COR-L47 (cell line): ENCODE measurements around the gene OPA1.

ENCODE experiments used
- DNase-seq: peaks from one replicate; lab custom pipeline; 2025; lab: John Stamatoyannopoulos, UW

OPA1 gene, protein sequence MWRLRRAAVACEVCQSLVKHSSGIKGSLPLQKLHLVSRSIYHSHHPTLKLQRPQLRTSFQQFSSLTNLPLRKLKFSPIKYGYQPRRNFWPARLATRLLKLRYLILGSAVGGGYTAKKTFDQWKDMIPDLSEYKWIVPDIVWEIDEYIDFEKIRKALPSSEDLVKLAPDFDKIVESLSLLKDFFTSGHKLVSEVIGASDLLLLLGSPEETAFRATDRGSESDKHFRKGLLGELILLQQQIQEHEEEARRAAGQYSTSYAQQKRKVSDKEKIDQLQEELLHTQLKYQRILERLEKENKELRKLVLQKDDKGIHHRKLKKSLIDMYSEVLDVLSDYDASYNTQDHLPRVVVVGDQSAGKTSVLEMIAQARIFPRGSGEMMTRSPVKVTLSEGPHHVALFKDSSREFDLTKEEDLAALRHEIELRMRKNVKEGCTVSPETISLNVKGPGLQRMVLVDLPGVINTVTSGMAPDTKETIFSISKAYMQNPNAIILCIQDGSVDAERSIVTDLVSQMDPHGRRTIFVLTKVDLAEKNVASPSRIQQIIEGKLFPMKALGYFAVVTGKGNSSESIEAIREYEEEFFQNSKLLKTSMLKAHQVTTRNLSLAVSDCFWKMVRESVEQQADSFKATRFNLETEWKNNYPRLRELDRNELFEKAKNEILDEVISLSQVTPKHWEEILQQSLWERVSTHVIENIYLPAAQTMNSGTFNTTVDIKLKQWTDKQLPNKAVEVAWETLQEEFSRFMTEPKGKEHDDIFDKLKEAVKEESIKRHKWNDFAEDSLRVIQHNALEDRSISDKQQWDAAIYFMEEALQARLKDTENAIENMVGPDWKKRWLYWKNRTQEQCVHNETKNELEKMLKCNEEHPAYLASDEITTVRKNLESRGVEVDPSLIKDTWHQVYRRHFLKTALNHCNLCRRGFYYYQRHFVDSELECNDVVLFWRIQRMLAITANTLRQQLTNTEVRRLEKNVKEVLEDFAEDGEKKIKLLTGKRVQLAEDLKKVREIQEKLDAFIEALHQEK

DNA sequence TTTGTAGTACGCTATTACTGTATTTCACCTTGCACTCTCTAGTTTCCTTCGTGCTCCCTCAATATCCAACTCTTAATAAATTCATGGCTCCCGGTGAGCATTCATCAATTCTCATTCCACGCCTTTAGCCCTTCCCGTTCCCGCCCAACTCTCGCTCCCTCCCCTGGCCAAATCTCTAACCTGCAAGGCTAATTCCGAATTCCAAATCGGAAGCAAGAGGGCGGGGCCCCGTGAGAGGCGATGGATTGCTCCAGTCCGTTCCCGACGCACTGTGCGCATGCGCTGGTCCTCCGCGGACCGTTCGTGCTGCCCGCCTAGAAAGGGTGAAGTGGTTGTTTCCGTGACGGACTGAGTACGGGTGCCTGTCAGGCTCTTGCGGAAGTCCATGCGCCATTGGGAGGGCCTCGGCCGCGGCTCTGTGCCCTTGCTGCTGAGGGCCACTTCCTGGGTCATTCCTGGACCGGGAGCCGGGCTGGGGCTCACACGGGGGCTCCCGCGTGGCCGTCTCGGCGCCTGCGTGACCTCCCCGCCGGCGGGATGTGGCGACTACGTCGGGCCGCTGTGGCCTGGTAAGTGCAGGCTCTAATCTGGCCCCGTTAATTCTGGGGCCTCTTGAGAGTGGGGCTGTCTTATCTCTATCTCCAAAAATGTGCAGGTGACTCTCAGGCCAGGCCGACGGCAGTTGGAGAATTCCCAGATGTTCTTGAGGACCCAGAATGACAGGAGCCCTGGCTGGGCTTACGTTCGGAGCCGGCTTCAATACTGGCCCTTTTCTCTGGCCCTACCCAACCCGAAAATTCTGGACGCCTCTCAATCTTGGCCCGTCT lies at the start of gene OPA1:
Gene OPA1, plus strand, starts transcription at position 368 of the 827 bp plus-strand sequence. Its CDS starts 170 bp downstream, at position 538.
- peak; percentile 100 for DNase-seq

- no peak for DNase-seq
These were observed 48.7 kb upstream of the OPA1 start for GRCh38 chr3:193544289-193544688.

GRCh38 chr3:193545304-193545703 lies 47.7 kb upstream of the OPA1 start:
- no peak for DNase-seq

- DNase-seq, result no peak
These were observed 46.9 kb upstream of the OPA1 start for GRCh38 chr3:193546129-193546528.

DNA sequence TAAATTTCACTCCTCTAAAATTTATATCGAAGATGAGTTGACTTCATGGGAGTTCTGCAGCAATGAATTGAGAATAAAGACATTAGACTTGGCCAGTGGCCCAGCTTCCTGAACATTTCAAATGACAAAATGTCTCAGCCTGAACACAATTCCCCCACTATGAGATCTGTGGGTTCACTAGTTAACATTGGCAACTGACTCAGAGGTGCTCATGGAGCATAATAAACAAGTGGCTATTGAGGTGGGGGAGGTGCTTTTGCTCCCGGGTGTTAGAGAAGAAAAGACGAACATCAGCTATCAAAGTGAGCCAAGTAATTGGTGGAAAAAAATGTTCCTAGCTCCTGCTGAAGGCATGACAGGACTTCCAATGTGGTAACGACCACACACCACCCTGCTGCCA lies 44.6 kb upstream of the OPA1 start:
- DNase-seq, result no peak

DNA sequence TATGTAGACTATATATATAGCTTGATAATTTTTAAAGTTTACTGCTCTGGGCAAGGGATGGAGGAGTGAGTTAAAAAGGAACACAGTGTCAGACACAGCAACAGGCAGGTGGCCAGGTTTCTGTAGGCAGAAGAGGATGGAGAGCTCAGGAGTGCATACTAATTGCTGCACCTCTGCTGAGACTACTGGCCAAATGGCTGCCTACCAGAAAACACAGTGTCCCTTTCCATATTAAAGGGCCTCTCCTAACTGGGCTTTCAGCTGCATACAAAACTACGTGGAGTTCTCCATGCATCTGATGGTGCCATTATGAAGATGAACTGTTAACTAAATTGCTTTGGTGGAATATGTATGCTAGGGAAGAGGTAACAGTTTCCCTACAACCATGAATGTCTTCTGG lies 40.1 kb upstream of the OPA1 start:
- DNase-seq, result peak; percentile 38

- DNase-seq, result peak; percentile 35
These were observed 39.4 kb upstream of the OPA1 start for GRCh38 chr3:193553586-193553985.

- DNase-seq, result no peak
These were observed 38.2 kb upstream of the OPA1 start, which contains the start of gene ATP13A4 for GRCh38 chr3:193554811-193555210. ATP13A4 (minus strand) TSS chr3:193554895; CDS start chr3:193554799, 96 bp downstream.

GRCh38 chr3:193556841-193557240 lies 36.2 kb upstream of the OPA1 start:
- DNase-seq, result peak; percentile 67

GRCh38 chr3:193559100-193559499 lies 33.9 kb upstream of the OPA1 start:
- DNase-seq, result no peak

GRCh38 chr3:193560091-193560490 lies 32.9 kb upstream of the OPA1 start:
- DNase-seq, result no peak

DNA sequence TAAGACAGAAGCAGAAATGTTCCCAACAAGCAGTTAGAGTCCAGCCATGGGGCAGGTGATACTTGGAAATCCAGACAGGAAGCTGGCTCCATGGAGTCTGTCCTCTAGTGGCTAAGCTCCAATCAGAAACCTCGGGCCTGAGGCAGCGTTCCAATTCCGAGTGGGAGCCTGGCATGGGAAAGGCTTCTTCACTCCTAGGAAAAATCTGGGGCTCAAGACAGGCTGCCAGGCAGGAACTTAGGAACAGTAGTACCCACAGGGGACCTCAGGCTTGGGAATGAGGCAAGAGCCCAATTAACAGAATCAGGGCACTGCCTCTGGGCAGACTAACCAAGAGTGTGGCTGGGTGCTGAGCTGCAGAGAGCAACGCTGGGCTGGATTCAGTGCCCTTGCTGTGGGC lies 32.1 kb upstream of the OPA1 start:
- DNase-seq, result peak; percentile 53

- no peak for DNase-seq
These were observed 29.6 kb upstream of the OPA1 start for GRCh38 chr3:193563426-193563825.

- DNase-seq, result peak; percentile 62
These were observed 29.0 kb upstream of the OPA1 start for GRCh38 chr3:193564012-193564411.

GRCh38 chr3:193569119-193569518 lies 23.9 kb upstream of the OPA1 start:
- no peak for DNase-seq

DNA sequence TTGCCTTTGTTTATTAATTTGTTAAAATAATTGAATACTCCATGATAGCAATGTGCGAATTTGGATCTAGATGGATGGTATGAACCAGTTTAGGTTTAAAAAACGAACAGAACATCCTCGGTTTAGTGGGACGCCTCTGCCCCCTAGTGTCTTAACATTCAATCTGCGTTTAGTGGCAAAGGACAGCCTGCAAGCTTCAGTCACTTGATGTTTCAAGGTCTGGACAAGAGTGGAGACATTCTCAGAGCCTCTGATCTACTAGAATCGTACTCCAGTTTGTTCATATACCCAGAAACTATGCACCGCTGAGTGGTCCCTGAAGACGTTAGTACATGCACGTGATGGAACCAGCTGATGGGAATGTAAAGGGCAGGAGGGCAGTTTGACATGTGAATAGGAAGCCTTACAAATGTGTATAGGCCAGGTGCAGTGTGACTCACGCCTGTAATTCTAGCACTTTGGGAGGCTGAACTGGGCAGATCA lies 20.5 kb upstream of the OPA1 start:
- peak; percentile 79 for DNase-seq

DNA sequence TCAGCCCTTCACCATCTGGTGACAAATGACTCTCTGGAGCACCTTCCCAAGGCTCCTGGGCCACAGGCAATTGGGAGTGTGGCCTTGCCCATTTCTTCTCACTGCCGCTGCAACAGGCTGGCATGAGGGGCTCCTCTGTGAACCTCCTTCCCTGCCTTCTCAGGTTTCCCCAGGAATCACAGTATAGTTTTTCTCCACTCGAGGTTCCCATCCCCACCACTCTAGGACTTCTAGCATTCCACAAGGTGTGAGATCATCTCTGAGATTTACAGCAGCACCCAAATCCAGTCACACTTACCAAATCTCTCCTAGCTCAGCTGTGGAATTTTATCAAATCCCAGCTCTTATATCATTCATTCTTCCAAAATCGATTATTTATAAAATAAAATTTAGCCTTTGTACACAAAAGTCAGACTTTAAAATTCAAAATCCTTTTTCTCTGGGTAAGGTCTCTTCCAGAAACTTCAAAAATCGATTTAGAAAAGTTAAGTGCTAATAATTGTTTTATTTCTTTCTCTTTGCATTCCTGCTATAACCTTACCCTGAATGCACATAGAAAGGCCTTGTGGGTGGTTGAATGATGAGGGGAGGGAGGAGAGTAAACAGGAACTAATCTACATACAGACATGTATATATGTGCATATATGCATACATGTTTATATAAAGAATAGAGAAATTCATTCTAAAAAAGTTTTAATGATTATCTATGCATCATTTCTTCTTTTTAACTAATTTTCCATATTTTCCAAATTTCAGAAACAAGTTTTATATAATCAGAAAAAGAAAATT lies 19.4 kb upstream of the OPA1 start:
- DNase-seq, result no peak

- no peak for DNase-seq
These were observed 18.4 kb upstream of the OPA1 start for GRCh38 chr3:193574488-193575070.

DNA sequence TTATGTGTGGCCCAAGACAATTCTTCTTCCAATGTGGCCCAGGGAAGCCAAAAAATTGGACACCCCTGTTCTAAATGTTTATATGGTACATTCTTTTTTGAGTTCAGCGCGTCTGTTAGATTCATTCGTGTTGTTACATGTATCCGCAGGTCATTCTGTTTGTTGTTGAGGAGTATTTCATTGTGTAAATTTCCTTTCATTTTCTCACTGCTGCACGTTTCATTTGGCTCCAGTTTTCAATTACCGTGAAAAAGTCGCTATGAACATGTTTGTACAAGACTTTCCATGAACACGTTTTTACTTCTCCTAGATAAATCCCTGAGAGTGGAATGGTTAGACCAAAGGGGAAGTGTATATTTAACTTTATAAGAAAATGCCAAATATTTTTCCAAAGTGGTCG lies 7.5 kb upstream of the OPA1 start:
- no peak for DNase-seq

DNA sequence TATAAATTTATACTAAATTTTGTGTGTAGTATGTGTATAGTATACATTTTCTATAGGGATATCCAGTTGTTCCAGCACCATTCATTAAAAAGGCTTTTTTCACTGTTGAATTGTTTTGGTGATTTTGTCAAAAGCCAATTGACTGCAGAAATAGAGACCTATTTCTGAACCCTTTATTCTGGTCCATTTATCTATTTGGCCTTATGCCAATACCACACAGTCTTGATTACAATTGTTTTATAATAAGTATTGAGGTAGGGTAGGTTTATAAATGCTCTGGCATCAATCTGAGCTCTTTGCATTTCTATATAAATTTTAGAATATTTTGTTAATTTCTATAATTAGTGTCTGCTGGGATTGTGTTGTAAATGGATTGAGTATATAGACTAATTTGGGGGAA lies 6.5 kb upstream of the OPA1 start:
- DNase-seq, result peak; percentile 8
